Gastrocnemius medialis (tissue), 4 donors: ENCODE data around the gene RASA3. TPM values are rescaled to one million over a fixed set of nuclear protein-coding genes. Genes with fewer than 3 reads are reported as not detected.
A peak's percentile ranks its signal among the peaks of the same experiment; 100 is the strongest.

ENCODE experiments used
- ATAC-seq, 2 donors: fragments of 150-250 bp; one replicate each; pipeline ENCODE4 v1.9.1; 2016
- DNase-seq, 2 donors: peaks; one replicate each; pipeline ENCODE4 v3.0.0-alpha.2; 2019
- H3K27ac ChIP-seq, 4 donors: fragments of 200-600 bp; sonication (generic); 1 replicate in 1 of 4; 2 replicates in 3 of 4; pipeline ENCODE4 v1.5.1; 2016 to 2018; ENCODE audit warnings: mild to moderate bottlenecking in 2 of 4, moderate library complexity in 1 of 4
- H3K27me3 ChIP-seq, 3 donors: fragments of 200-600 bp; sonication (generic) in 2 of 3; 1 replicate in 1 of 3; 2 replicates in 2 of 3; pipeline versions ENCODE4 v1.5.1 to v1.6.0; 2016 to 2019; ENCODE audit warnings: mild to moderate bottlenecking in 1 of 3, moderate library complexity in 1 of 3
- H3K36me3 ChIP-seq, 2 donors: fragments of 200-600 bp; sonication (generic) in 1 of 2; one replicate each; pipeline ENCODE4 v1.5.1; 2017 to 2018
- H3K4me1 ChIP-seq, 2 donors: fragments of 200-600 bp; sonication (generic) in 1 of 2; one replicate each; pipeline ENCODE4 v1.5.1; 2016 to 2017; ENCODE audit warnings: mild to moderate bottlenecking in 2 of 2
- H3K4me3 ChIP-seq, 4 donors: fragments of 200-600 bp; sonication (generic) in 3 of 4; 1 replicate in 1 of 4; 2 replicates in 3 of 4; pipeline ENCODE4 v1.5.1; 2016 to 2019; ENCODE audit warnings: mild to moderate bottlenecking in 2 of 4
- H3K9me3 ChIP-seq, 3 donors: fragments of 200-600 bp; sonication (generic) in 2 of 3; 1 replicate in 1 of 3; 2 replicates in 2 of 3; pipeline ENCODE4 v1.5.1; 2016 to 2019
- CTCF ChIP-seq, 5 experiments: fragments of 450-650 bp in 3 of 5; fragments of 200-600 bp in 2 of 5; sonication (generic) in 2 of 5; IDR thresholded peaks in 4 of 5; conservative IDR thresholded peaks in 1 of 5; 1 replicate in 4 of 5; 2 replicates in 1 of 5; pipeline ENCODE4 v1.5.1; 2016 to 2019; ENCODE audit warnings: antibody characterized with exemption in 5 of 5, mild to moderate bottlenecking in 3 of 5, moderate library complexity in 3 of 5
- POLR2A ChIP-seq, 2 donors: fragments of 450-650 bp; IDR thresholded peaks; one replicate each; pipeline ENCODE4 v1.6.1; 2017; ENCODE audit warnings: antibody characterized with exemption in 2 of 2, mild to moderate bottlenecking in 2 of 2, moderate library complexity in 2 of 2
- in situ Hi-C, 4 donors: fragments of 200-750 bp; cut with MboI; loops; one replicate each; pipeline versions ENCODE4 v1.15.0 to v1.8.0; 2017; ENCODE audit warnings: low sequenced_read_pairs in 4 of 4
- intact Hi-C: fragments of 100-400 bp; cut with DNase I; formaldehyde crosslinking; loops from one replicate; pipeline ENCODE4 v1.15.1; 2023; ENCODE audit warnings: low total_unique reads
- total RNA-seq, 4 donors: library from RNA; depleted of rRNA; stranded (reverse); fragments of >200 nt; gene quantifications; one replicate each; pipeline versions ENCODE4 v1.1.0 to v1.2.3, GENCODE V29; 2016

RASA3 gene
- total RNA-seq, 4 donors from 2014 or later: 3.4 to 22.2 (median 10.8) TPM

GRCh38 chr13:113950451-113951245 lies 181.8 kb downstream of the RASA3 start:
- Histone ChIP-seq H3K9me3 (no peaks in the 10 kb centered on the region), H3K36me3 (peaks cover 0 to 8% of the 10 kb centered on the region in 2 donors), H3K27ac (no peak overlapping the region), H3K4me3 (no peak overlapping the region), H3K27me3 (no peaks in the 10 kb centered on the region), H3K4me1 (peaks cover 7 to 9% of the 10 kb centered on the region in 2 donors)
- DNase-seq (no peak), ATAC-seq (no peak)
- TF ChIP-seq CTCF (IDR thresholded peaks at IDR 0.05 in 4 of 5, conservative IDR thresholded peaks at IDR 0.05 in 1 of 5) (no peak), POLR2A (IDR thresholded peaks at IDR 0.05) (no peak)
- in situ Hi-C loops: no loop called here
- intact Hi-C loops: loop anchor here (1.0 kb wide), 1 partner anchor 276 kb away; no protein-coding TSS in a partner anchor

GRCh38 chr13:113949546-113949945 lies 182.9 kb downstream of the RASA3 start:
- ATAC-seq (no peak), DNase-seq (no peak)
- H3K9me3 ChIP-seq: no peaks in the 10 kb centered on the region
- intact Hi-C loops: no loop called here
- no peaks in the 10 kb centered on the region for H3K27me3 ChIP-seq
- in situ Hi-C loops: no loop called here
- peaks cover 7 to 9% of the 10 kb centered on the region in 2 donors for H3K4me1 ChIP-seq
- H3K4me3 ChIP-seq: no peak overlapping the region
- TF ChIP-seq POLR2A (IDR thresholded peaks at IDR 0.05): no peak
- no peak for TF ChIP-seq CTCF (IDR thresholded peaks at IDR 0.05 in 4 of 5, conservative IDR thresholded peaks at IDR 0.05 in 1 of 5)
- no peak overlapping the region for H3K27ac ChIP-seq
- H3K36me3 ChIP-seq: peaks cover 0 to 7% of the 10 kb centered on the region in 2 donors

- no peak for TF ChIP-seq POLR2A (IDR thresholded peaks at IDR 0.05)
- TF ChIP-seq CTCF (IDR thresholded peaks at IDR 0.05 in 4 of 5, conservative IDR thresholded peaks at IDR 0.05 in 1 of 5): no peak
- Histone ChIP-seq H3K4me1 (peaks cover 7 to 9% of the 10 kb centered on the region in 2 donors), H3K27me3 (no peaks in the 10 kb centered on the region), H3K27ac (no peak overlapping the region), H3K9me3 (no peaks in the 10 kb centered on the region), H3K4me3 (no peak overlapping the region), H3K36me3 (no peaks in the 10 kb centered on the region)
- in situ Hi-C loops (no loop called here), intact Hi-C loops (loop anchor here (1.0 kb wide), 1 partner anchor 131 kb away; no protein-coding TSS in a partner anchor)
- DNase-seq: no peak
- no peak for ATAC-seq
Observed at GRCh38 chr13:113948034-113948742, 184.2 kb downstream of the RASA3 start.

- peak in 1 of 2 donors; percentile 62 for DNase-seq
- no peak overlapping the region for H3K4me3 ChIP-seq
Observed at GRCh38 chr13:113947311-113948033, 185.0 kb downstream of the RASA3 start.

More at GRCh38 chr13:113947311-113948033, 185.0 kb downstream of the RASA3 start:
- Histone ChIP-seq H3K27me3 (no peaks in the 10 kb centered on the region), H3K4me1 (peaks cover 7 to 9% of the 10 kb centered on the region in 2 donors), H3K9me3 (no peaks in the 10 kb centered on the region), H3K36me3 (no peaks in the 10 kb centered on the region), H3K27ac (no peak overlapping the region)
- in situ Hi-C loops: no loop called here
- TF ChIP-seq CTCF (IDR thresholded peaks at IDR 0.05 in 4 of 5, conservative IDR thresholded peaks at IDR 0.05 in 1 of 5) (peak; percentile 74 to 87 (median 78)), POLR2A (IDR thresholded peaks at IDR 0.05) (no peak)
- intact Hi-C loops: loop anchor here (1.0 kb wide), 1 partner anchor 130 kb away; no protein-coding TSS in a partner anchor
- peak; percentile 53 to 77 for ATAC-seq
